Ammon's horn (tissue), 1 donor: Measurements from ENCODE around the gene HLA-DQA1.
A peak's percentile ranks its signal among the peaks of the same experiment; 100 is the strongest.
"Not testable (repeated sequence)": the region's sequence is repeated elsewhere in the genome, so short reads cannot be mapped to it uniquely, and the experiment has no call there.

ENCODE experiments used
- DNase-seq: peaks from one replicate; pipeline ENCODE4 v3.0.0-alpha.2; 2016; ENCODE audit warnings: low spot score

HLA-DQA1 gene

DNA sequence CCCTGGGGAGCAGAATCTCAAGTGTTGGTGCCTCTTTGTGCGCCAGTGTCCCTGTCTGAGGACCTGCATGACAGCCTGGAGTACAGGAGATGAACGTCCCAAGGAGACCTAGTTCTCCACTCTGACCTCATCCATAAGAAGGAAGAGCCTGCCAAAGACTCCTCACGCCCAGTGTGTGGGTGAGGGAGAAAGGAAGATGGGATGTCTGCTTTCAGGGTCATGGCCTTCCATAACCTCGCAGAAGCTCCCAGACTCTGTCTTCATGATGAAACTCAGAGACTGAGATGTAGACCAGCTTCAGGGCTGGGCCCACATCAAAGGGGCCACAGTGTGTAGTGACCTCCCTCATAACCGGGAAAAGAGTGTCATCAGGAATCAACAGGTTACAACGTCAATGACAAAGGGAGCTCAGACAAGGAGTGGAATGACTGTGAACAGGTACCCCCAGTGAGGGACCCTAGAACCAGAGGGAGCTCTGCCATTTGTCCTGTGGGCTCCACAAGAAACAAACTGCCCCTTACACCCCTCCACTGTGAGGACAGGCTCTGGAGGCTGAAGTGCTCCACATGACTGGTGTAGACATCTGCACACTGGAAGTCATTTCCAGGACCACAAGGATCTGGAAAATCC is 21.2 kb downstream of the HLA-DQA1 start:
- no peak for DNase-seq

DNA sequence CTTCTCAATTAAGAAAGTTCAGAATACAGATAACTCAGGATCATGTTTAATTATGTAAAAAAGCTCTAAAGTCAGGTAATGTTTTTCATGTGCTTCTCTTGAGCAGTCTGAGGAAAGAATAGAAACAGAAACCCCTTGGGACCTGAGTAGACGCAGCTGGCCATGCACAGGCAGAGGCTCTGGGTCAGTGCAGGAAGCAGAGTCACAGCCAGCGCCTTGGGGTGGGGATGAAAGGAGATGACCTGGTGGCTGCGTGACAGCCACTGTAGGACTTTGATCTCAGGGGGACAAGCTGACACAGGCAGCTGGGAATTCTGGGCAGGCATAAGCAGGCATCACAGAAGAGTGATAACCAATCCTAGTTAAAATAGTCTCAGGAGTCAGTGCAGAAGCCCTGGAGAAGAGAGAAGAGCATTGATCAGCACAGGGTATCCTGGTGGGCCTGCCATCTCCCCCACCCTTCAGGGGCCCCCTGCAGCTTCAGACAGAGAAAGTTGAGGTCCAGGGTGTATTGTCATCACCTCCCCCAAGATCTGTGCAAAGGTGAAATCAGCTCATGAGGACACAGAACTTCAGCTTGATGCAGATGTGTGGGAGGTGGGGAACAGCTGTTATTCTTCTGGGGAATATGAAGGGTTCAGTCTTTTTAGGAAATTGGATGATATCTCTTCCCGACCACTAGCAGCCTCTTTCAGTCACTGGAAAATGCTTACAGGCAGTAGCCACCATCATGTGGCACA is 22.8 kb downstream of the HLA-DQA1 start:
- no peak for DNase-seq

DNA sequence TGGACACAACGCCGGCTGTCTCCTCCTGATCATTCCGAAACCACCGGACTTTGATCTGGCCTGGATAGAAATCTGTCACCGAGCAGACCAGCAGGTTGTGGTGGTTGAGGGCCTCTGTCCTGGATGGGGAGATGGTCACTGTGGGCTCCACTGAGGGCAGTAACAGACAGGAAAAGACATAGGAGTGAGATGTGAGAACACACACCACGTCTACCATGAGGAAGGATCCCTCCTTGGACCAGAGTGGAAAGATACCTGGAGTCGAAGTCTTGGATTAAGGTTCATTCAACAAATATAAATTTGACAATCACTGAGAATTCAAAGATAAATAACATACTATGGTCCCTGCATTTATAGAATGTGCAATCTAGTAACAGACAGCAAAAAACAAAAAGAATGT is 24.9 kb downstream of the HLA-DQA1 start:
- DNase-seq: no peak

DNA sequence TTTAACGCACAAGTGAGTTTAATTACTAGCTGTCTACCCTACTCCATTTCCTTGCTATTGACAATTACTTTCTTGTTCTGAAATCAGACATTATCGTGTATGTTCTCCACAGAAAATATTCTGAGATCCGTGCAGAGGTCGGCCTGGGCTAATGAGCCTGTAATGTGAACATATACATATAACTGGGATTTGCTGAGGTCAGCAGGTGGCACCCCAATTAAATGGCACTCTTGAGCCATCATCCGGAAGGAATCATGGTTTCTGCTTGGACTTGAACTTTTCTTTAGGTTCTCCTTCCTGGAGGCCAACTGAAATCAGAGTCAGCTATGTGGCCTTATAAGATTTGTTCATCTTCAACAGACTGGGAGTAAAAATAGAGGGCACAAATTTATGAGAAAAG is 25.6 kb downstream of the HLA-DQA1 start:
- no peak for DNase-seq

DNA sequence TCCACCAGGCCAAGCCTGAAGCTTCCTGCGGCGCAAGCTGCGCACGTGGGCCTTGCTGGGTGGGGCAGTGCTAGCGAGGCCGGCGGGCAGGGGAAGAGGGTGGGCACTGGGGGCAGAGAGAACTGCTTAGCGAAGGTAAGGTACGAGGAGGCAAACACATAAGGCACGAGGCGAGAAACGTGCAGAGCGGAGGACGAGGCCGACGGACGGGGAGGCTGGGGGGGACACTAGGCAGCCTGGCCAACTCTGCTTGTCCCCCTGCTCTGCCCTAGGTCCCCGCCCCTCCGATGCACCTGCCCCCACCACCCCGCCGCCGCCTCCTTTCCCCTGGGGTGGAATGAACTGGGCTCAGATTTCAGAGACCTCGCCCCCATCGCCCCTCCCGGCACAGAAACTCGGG is 27.1 kb downstream of the HLA-DQA1 start:
- no peak for DNase-seq

DNA sequence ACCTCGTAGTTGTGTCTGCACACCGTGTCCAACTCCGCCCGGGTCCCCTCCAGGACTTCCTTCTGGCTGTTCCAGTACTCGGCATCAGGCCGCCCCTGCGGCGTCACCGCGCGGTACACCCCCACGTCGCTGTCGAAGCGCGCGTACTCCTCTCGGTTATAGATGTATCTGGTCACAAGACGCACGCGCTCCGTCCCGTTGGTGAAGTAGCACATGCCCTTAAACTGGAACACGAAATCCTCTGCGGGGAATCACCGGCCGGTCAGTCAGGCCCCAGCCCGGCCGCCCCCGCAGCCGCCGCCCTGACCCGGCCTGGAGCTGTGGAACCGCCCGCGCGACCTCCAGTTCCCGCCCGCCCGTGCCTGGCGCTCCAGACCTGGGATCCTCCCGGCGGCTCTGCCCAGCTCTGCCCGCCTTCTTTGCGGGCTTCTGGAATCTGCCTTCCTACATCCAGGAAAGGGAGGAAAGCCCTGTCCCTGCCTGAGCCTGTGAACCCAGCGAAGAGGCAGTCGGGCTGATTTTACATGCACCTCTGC is 27.7 kb downstream of the HLA-DQA1 start:
- peak; percentile 45 for DNase-seq

DNA sequence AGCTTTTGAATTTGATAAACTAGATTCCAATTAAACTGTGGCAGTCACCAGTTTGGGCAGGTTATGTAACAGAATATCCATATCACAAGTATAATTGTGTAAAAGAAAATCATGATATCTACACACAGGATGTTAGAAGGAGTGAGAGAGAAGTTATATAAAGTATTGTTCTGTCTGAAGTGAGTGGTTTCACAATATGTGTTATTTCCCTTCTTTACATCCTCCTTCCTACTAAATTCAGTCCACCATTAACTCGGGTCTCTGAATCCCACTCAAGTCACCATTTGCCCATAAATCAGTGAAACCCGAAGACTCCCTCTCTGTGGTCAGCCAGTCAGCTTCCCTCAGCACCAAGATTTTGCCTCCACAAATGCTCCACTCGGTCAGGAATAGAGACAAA is 28.5 kb downstream of the HLA-DQA1 start:
- DNase-seq: no peak

DNA sequence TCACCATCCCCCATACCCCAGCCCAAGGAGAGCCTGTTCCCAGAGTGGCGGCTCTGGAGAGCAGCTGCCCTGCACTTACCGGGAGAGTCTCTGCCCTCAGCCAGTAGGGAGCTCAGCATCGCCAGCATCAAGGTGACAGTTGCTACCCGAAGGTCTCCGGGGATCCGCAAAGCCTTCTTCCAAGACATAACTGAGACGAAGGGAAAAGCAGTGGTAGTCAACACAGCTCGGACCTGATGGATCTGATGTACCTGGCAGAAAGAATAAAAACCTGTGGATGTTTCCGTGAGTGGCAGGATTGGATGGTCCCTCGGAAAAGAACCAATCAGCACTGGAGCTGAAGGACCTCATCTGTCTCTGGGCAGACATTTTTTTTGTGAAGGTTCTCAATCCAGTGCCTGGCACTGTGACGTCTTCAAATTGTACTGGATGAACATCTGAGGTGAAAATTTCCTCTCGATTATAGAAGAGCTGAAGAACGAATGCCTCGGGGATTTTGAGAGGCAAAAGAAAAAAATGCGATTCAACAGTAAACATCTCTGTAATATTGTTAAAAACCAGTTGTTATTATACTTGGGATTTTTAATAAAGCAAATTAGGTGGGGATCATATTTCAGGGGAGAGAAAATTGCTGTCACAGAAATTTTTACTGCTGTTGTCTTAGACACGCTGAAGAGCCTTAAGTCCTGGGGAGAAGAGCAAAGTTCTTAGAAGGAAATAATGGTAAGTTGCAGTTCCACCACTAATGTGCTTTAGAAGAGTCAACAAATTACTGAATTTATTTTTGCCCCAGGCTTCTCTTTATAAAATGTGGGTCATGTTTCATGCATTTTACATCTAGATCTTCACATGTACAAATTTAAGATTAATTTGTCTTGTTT is 29.5 kb downstream of the HLA-DQA1 start, which contains the start of gene HLA-DQB1:
TSS of gene HLA-DQB1 (minus strand) at position 238 of the 881 bp plus-strand sequence. CDS start at position 188, 50 bp downstream.
- peak; percentile 74 for DNase-seq

DNA sequence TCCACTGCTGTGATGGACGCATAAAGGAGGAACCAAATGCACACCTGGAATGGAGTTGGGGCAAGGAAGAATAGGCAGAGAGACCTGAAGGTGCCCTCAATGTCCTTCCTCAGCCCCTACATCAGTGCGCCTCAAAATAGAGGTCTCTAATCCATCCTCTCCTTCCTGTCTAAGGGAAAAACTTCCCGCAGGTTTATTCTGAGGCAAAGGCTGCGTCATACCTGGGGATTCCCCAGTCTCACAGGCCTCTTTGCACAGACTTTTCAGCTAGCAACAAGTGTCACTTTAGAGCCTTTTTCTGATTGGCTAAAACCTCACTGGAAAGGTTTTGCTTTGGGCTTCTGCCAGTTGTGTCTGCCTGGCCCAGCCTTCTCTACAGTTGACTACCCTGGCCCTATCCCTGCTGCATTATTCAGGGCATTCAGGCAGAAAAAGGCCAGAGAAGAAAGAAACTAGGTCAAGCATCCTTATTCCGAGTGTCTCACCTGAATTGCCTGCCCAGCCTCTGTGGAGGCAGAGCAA is 31.1 kb downstream of the HLA-DQA1 start:
- DNase-seq: peak; percentile 68

DNA sequence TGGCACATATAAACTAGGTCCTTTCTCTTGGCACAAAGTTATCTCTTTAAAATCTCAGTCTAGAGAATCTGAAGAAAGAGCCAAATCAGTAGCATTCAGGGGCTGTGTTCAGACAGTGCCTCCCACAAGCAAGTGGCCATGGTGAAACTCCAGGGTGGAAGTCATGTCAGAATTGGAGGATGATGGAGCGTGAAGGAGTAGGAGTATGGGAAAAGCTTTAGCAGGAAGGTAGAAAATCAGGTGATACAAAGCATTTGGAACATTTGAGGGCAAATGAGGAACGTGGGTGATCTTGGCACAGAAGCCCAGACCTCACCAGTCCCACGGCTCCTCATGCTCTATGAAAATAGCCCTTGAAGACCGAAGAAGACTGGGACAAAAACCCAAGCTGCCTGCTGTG is 32.0 kb downstream of the HLA-DQA1 start:
- DNase-seq: no peak

DNA sequence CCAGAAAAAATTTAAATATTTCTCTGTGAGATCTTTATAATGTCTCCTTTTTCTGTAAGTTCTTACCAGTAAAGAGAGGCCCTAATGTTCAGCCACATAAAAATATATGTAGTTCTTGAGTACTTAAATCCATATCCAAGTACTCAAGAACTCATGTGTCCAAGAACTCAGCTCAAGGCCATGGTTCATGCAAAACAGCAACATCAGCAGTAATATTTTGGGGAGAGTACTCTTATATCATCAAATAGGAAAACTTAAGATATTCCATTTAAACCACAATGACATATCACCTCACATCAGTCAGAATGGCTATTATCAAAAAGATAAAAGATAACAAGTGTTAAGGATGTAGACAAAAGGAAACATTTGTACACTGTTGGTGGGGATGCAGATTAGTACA is 32.7 kb downstream of the HLA-DQA1 start:
- DNase-seq: no peak

DNA sequence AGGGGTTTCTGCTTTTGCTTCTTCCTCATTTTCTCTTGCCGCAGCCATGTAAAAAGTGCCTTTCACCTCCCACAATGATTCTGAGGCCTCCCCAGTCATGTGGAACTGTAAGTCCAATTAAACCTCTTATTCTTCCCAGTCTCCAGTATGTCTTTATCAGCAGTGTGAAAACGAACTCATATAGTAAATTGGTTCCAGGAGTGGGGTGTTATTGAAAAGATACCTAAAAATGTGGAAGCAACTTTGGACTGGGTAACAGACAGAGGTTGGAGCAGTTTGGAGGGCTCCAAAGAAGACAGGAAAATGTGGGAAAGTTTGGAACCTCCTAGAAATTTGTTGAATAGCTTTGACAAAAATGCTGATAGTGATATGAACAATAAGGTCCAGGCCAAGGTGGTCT is 34.7 kb downstream of the HLA-DQA1 start:
- not testable (repeated sequence) for DNase-seq

DNA sequence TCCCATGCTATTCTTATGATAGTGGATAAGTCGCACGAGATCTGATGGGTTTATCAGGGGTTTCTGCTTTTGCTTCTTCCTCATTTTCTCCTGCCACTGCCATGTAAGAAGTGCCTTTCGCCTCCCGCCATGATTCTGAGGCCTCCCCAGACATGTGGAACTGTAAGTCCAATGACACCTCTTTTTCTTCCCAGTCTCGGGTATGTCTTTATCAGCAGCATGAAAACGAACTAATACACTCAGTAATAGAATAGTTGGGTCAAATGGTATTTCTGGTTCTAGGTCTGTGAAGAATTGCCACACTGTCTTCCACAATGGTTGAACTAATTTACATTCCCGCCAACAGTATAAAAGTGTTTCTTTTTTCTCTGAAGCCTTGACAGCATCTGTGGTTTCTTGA is 36.9 kb downstream of the HLA-DQA1 start:
- DNase-seq: not testable (repeated sequence)

DNA sequence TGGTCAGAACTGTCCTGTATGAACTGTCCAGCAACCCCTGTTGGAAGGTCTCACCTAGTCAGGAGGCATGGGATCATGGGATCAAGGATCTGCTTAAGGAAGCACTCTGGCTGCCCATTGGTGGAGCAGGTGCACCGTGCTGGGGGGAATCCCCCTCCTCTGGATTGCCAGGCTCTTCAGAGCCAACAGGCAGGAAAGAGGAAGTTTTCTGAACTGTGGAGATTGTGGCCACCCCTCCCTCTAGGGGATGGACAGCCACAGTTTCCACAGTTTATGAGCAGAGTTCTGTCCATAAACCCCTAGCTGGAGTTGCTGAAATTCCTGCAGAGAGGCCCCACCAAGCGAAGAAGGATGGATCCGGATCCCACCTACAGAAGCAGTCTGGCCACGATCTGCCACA is 42.3 kb downstream of the HLA-DQA1 start:
- DNase-seq: no peak

DNA sequence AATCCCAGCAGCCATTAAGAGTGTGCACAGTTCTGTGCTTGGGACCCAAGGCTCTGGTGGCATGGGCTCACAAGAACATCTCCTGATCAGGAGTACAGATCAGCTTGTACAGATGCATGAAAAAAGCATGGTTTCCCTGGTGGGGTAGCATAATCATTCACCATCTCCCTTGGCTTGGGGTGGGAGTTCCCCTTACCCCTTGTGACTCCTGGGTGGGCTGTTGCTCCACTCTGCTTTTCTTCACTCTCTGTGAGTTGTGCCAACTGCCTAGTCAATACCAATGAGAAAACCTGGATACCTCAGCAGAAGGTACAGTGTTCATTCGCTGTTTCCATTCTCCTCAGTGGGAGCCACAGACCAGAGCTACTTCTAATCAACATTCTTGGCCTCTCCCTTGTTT is 42.8 kb downstream of the HLA-DQA1 start:
- DNase-seq: no peak

DNA sequence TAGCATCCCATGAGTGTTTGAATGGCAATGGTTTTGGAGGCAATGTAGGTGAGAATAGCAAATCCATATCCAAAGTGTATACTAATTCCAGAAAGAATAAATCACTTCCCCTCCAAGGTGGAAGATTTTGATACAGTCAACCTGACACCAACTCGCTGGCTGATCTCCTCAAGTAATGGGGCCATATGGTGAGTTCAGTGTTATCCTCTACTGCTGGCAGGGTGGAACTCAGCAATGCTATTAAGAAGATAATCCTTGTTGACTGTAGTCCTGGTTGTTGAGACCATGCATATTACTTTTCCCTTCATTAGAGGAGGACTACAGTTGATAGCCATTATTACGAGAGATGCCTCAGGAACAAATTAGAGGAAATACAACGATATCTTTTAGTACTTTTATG is 47.0 kb downstream of the HLA-DQA1 start:
- DNase-seq: no peak

DNA sequence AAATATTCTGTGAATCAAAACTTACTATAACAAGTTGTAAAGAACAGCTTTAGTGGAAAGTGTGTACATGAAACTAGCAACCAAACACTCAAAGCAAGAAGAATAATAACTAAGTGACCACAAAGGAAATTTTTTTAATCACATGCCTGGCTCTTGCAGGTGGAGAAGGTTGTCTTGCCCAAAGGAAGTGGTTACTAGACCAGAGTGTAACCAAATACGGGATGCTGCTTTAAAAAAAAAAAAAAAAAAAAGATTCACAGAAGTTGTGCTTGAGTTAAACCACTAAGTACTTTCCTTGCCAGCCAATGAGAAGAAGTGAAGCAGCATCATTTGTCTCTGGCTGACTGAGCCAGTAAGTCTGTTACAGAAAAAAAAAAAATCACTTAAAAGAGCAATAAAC is 48.4 kb downstream of the HLA-DQA1 start:
- peak; percentile 32 for DNase-seq

DNA sequence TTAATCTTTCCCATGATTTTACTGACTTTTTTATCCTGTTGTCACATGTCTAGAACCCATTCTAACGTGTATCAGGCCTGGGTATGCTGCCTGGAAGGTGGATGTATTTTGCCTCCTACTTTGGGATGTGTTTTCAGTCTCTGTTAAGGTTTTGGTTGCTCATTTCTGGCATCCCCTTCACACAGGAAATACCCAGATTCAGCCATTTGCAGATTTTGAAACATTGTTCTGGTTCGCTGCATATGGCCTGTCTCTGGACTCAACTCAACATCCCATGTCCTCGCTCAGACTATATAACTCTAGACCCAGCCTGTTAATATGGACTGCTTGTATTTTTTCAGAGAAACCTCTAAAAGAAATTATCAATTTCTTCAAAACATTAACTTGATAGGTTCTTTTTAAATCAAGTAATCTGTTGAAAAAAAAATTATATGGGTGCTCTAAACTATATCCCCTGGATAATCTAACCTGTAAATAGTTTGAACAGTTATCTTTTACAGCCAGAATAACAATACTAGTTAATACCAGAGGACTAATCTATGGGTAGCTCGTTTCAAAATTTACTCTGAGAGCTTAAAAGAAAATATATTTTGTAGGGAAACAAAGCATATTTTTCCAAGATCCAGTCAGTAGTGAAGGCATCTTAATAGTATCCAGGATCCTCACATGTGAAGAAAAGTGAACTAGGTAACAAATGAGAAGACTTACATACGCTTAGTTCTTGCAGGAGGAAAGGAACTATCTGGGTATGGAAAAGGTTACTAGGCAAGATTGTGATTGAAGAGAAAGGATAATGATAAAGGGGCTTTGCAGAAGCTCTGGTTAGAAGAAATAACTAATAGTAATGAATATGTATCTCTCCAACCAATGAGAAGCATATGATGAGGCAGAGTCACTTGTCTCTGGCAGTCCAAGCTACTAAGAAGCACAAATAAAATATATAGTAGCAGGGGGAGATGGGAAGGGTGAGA is 52.6 kb downstream of the HLA-DQA1 start:
- no peak for DNase-seq

DNA sequence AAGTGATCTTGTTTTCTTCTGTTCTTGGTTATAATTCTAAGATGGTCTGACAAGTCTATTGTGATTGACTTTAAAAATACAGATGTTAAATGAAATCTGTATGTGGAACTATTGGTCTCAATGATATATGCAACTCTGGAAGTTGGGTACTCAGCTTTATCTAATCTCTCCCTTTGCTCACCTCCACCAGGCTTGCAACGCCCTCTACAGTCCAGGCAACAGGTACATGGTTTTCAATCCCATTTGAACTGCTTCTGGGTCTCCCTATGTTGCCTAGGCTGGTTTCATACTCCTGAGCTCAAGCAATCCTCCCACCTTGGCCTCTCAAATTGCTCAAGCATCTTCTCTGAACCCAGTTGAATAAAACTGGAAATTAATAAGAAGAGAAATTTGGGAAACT is 54.8 kb downstream of the HLA-DQA1 start:
- no peak for DNase-seq
